Natural killer cell (primary cell): ENCODE measurements around the gene NFIB. TPM values are rescaled to one million over a fixed set of nuclear protein-coding genes. Genes with fewer than 3 reads are reported as not detected.

Source experiments
- ATAC-seq, 3 donors: fragments of 150-1000 bp in 2 of 3; fragments of 200-7000 bp in 1 of 3; cut with Tn5 transposase; 1 replicate in 1 of 3; 2 replicates in 2 of 3; pipeline ENCODE4 v1.10.0; 2021; ENCODE audit warnings: mild to moderate bottlenecking in 2 of 3, moderate library complexity in 2 of 3
- DNase-seq, 2 donors: peaks; one replicate each; pipeline versions ENCODE4 v3.0.0 to v3.0.0-alpha.2; 2013 to 2021; ENCODE audit warnings: mixed read lengths in 1 of 2
- H3K27ac ChIP-seq: one replicate; pipeline ENCODE4 v1.5.1; 2013; ENCODE audit warnings: mild to moderate bottlenecking, low read length
- H3K27me3 ChIP-seq: one replicate; pipeline ENCODE4 v1.6.1; 2013; ENCODE audit warnings: low read length; ENCODE audit not compliant: control insufficient read depth, insufficient read depth
- H3K36me3 ChIP-seq: one replicate; pipeline ENCODE4 v1.6.1; 2013; ENCODE audit warnings: low read length; ENCODE audit not compliant: control insufficient read depth, insufficient read depth
- H3K4me1 ChIP-seq: one replicate; pipeline ENCODE4 v1.6.1; 2013; ENCODE audit warnings: low read length; ENCODE audit not compliant: control insufficient read depth, insufficient read depth
- H3K4me3 ChIP-seq: one replicate; pipeline ENCODE4 v1.5.1; 2013; ENCODE audit warnings: low read length
- H3K9me3 ChIP-seq: one replicate; pipeline ENCODE4 v1.6.1; 2013; ENCODE audit warnings: low read length; ENCODE audit not compliant: control insufficient read depth, insufficient read depth
- H3K27ac Mint-ChIP-seq, 2 donors: one replicate each; pipeline ENCODE4 v1.8.0; 2022; ENCODE audit warnings: mild to moderate bottlenecking in 2 of 2, mixed read lengths in 2 of 2, moderate library complexity in 1 of 2
- H3K27me3 Mint-ChIP-seq, 2 donors: one replicate each; pipeline ENCODE4 v1.8.0; 2022; ENCODE audit warnings: low read depth in 2 of 2, mixed read lengths in 2 of 2
- H3K36me3 Mint-ChIP-seq: one replicate; pipeline ENCODE4 v1.8.0; 2022; ENCODE audit warnings: mixed read lengths
- H3K4me1 Mint-ChIP-seq, 2 donors: one replicate each; pipeline ENCODE4 v1.8.0; 2022; ENCODE audit warnings: mixed read lengths in 2 of 2
- H3K4me3 Mint-ChIP-seq: one replicate; pipeline ENCODE4 v1.8.0; 2022; ENCODE audit warnings: mild to moderate bottlenecking, moderate library complexity, mixed read lengths
- H3K9me3 Mint-ChIP-seq, 2 donors: one replicate each; pipeline ENCODE4 v1.8.0; 2022; ENCODE audit warnings: mixed read lengths in 2 of 2
- WGBS: methylation state at CpG from one replicate; pipeline ENCODE4 v1.1.7; 2013; ENCODE audit warnings: missing lambda C conversion rate; ENCODE audit not compliant: insufficient coverage; 5-methylcytosine and 5-hydroxymethylcytosine counted together
- intact Hi-C: fragments of 100-400 bp; cut with micrococcal nuclease; formaldehyde crosslinking; loops from one replicate; pipeline ENCODE4 v1.14.2; 2022
- total RNA-seq, 4 donors: library from RNA; stranded (reverse); fragments of 120-200 nt in 1 of 4; gene quantifications; one replicate each; pipeline versions ENCODE4 v1.2.3 to v1.2.4, GENCODE V29; 2013 to 2022
- TF ChIP-seq, protein P1 (sequence below): fragments of 200-600 bp; IDR thresholded peaks from one replicate; pipeline ENCODE4 v1.8.0; 2022; ENCODE audit warnings: antibody characterized with exemption

The NFIB gene
- total RNA-seq, 3 donors from 2014 or later (not counting 1 experiment from before 2014, with no cell fraction given) = 0.20 to 0.21 TPM; not detected in 1

DNA sequence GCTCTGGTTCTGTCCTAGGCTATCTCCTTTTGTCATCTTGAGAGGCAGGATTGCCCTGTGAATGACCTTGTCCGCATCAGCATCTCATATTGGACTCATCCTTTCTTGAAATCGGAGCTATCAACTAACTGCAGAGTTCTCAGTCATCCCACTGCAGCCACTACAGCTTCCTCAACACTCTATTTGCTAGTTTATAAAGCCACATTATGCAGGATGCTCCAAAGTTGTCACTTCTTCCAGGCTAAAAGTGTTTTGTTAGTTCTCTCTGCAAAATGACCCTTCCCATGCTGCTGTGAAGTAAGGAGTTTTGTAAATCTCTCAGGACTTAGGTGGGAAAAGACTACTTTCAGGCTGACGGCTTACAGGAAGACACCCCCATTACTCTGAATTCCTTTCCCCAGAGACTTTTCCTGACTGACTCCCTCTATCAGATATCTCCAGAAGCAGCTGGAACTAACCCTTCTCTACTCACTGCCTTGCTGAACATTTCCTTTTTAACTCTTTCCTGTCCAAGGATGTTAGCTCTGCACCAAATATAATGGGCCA is 257.6 kb downstream of the NFIB start:
- H3K36me3 ChIP-seq = no peaks in the 10 kb centered on the region
- H3K27ac Mint-ChIP-seq = no peak overlapping the region
- H3K36me3 Mint-ChIP-seq = no peaks in the 10 kb centered on the region
- H3K4me3 Mint-ChIP-seq = no peak overlapping the region
- no peak overlapping the region for H3K4me3 ChIP-seq
- H3K4me1 ChIP-seq = no peaks in the 10 kb centered on the region
- TF ChIP-seq, protein P1, sequence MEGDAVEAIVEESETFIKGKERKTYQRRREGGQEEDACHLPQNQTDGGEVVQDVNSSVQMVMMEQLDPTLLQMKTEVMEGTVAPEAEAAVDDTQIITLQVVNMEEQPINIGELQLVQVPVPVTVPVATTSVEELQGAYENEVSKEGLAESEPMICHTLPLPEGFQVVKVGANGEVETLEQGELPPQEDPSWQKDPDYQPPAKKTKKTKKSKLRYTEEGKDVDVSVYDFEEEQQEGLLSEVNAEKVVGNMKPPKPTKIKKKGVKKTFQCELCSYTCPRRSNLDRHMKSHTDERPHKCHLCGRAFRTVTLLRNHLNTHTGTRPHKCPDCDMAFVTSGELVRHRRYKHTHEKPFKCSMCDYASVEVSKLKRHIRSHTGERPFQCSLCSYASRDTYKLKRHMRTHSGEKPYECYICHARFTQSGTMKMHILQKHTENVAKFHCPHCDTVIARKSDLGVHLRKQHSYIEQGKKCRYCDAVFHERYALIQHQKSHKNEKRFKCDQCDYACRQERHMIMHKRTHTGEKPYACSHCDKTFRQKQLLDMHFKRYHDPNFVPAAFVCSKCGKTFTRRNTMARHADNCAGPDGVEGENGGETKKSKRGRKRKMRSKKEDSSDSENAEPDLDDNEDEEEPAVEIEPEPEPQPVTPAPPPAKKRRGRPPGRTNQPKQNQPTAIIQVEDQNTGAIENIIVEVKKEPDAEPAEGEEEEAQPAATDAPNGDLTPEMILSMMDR = no peak
- WGBS = 61% methylated on average over 3 of the region's 3 CpGs
- no peaks in the 10 kb centered on the region for H3K27me3 Mint-ChIP-seq
- DNase-seq = no peak
- peaks cover 0 to 2% of the 10 kb centered on the region in 2 donors for H3K9me3 Mint-ChIP-seq
- H3K9me3 ChIP-seq = peaks cover 3% of the 10 kb centered on the region
- H3K27me3 ChIP-seq = no peaks in the 10 kb centered on the region
- H3K27ac ChIP-seq = no peak overlapping the region
- intact Hi-C loops = no loop called here
- H3K4me1 Mint-ChIP-seq = no peaks in the 10 kb centered on the region
- ATAC-seq = no peak

DNA sequence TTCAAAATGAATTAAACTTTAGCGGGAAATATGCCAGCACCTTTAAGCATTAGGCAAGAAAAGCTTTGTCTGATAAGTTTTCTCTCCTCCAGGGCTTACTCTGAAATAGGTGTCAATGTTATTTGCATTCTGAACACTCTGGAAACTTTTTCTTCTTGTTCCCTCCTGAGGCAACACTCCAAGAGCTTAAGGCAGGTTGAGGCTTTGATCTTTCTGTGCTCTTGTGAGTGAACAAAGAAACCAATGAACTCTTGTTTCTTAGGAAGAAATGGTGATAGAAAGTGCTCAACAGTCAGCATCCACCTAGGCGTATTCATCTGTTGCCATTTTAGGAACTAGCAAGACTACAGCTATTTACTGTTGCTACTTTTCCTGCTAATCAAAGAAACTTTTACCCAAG is 259.8 kb downstream of the NFIB start:
- TF ChIP-seq, protein P1 = no peak
- Mint-ChIP-seq H3K4me1 (no peaks in the 10 kb centered on the region), H3K27ac (no peak overlapping the region), H3K4me3 (no peak overlapping the region), H3K27me3 (no peaks in the 10 kb centered on the region), H3K9me3 (peaks cover 0 to under 1% of the 10 kb centered on the region in 2 donors), H3K36me3 (no peaks in the 10 kb centered on the region)
- intact Hi-C loops = no loop called here
- no peak for ATAC-seq
- H3K27ac ChIP-seq = no peak overlapping the region
- no peaks in the 10 kb centered on the region for H3K4me1 ChIP-seq
- no peak overlapping the region for H3K4me3 ChIP-seq
- H3K36me3 ChIP-seq = no peaks in the 10 kb centered on the region
- peaks cover 3% of the 10 kb centered on the region for H3K9me3 ChIP-seq
- 89% methylated on average over 2 of the region's 2 CpGs for WGBS
- no peak for DNase-seq
- H3K27me3 ChIP-seq = no peaks in the 10 kb centered on the region

DNA sequence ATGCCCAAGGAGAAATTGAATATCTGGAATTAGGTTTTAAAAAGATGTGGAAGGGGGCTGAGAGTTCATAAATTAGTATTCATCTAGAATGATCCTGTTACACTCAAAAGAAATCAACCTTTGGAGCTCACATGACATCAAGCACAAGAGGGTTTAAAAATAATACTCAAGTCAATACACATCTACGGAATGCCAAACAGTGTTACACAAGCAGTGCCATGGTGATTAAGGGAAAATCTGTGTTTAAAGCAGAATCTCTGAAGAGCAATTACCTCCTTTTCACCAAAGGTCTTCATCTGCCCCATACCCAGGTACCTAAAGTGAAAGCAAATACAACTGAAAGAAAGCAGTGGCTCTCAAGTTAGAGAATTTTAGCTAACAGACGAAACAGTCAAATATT is 261.6 kb downstream of the NFIB start:
- H3K9me3 ChIP-seq = peaks cover 4% of the 10 kb centered on the region
- WGBS = 93% methylated on average over 1 of the region's 2 CpGs
- no peak overlapping the region for H3K4me3 Mint-ChIP-seq
- H3K27me3 Mint-ChIP-seq = no peaks in the 10 kb centered on the region
- DNase-seq (no peak), ATAC-seq (no peak)
- TF ChIP-seq, protein P1 = no peak
- no peak overlapping the region for H3K27ac Mint-ChIP-seq
- H3K27ac ChIP-seq = no peak overlapping the region
- no peaks in the 10 kb centered on the region for H3K36me3 ChIP-seq
- H3K4me1 Mint-ChIP-seq = no peaks in the 10 kb centered on the region
- no peaks in the 10 kb centered on the region for H3K4me1 ChIP-seq
- no peaks in the 10 kb centered on the region for H3K36me3 Mint-ChIP-seq
- intact Hi-C loops = no loop called here
- H3K27me3 ChIP-seq = no peaks in the 10 kb centered on the region
- H3K9me3 Mint-ChIP-seq = no peaks in the 10 kb centered on the region
- no peak overlapping the region for H3K4me3 ChIP-seq

DNA sequence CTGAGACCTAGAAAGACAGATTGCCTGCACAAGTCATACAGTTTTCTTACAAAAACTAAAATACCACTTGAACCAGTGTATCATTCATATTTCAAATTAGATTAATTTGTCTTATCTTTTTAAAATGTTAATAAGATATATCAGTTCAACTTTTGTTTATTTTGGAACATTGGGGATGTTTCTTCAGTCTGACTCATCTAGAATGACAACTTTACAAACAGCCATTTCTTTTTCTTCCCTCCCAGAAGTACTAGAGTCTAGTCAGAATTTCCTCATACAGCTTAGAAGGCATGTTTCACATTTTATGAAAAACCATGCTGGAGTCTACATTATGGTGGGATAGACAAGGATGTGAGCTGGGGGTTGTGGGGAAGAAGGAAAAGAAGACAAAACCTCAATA is 262.5 kb downstream of the NFIB start:
- H3K27ac Mint-ChIP-seq = no peak overlapping the region
- no peaks in the 10 kb centered on the region for H3K36me3 Mint-ChIP-seq
- peaks cover 4% of the 10 kb centered on the region for H3K9me3 ChIP-seq
- H3K27ac ChIP-seq = no peak overlapping the region
- H3K4me1 ChIP-seq = no peaks in the 10 kb centered on the region
- H3K4me3 ChIP-seq = no peak overlapping the region
- ATAC-seq (no peak), DNase-seq (no peak)
- no peaks in the 10 kb centered on the region for H3K9me3 Mint-ChIP-seq
- no peak overlapping the region for H3K4me3 Mint-ChIP-seq
- TF ChIP-seq, protein P1 = no peak
- no peaks in the 10 kb centered on the region for H3K27me3 Mint-ChIP-seq
- no peaks in the 10 kb centered on the region for H3K36me3 ChIP-seq
- no peaks in the 10 kb centered on the region for H3K27me3 ChIP-seq
- intact Hi-C loops = no loop called here
- no peaks in the 10 kb centered on the region for H3K4me1 Mint-ChIP-seq
